ENCODE measurements around the gene RCN2. TPM values are rescaled to one million over a fixed set of nuclear protein-coding genes. Genes with fewer than 3 reads are reported as not detected.

RCN2 gene
- total and polyA plus RNA-seq, 2 of the 8 experiments (the other 6 are each of a cell fraction or from before 2014, with no cell fraction given): 65.6 to 137 TPM

DNA sequence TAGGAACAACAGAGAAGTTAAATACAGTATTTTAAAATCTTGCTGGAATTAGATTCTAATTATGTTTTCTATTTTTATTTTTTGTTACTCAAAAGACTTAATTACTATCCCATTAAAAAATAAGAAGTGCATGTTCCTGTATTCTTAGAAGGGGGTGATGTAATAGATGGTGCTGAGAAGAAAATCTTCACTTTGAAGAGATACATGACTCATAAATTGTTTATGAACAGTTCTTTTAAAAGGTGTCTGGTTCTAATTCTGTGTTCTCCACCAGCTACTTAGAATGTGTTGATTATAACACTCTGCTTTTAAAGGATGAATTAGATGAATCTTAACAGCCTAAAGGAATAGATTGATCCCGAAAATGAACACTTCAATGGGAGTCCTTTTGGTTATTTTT is 8.2 kb downstream of the RCN2 start (continued):
- no peak for TF ChIP-seq RBBP5 (IDR thresholded peaks at IDR 0.05; ENCODE audit: borderline replicate concordance, low read depth, low read length)
- TF ChIP-seq SIN3A (conservative IDR thresholded peaks at IDR 0.05 in 1 of 2, IDR thresholded peaks at IDR 0.05 in 1 of 2; ENCODE audit: low read depth in 1 of 2, low read length in 2 of 2): no peak
- TF ChIP-seq CREB1 (IDR thresholded peaks at IDR 0.05): no peak
- no peak for TF ChIP-seq RXRA (IDR thresholded peaks at IDR 0.05; ENCODE audit: insufficient read depth, low read depth, low read length)
- TF ChIP-seq, protein P1, sequence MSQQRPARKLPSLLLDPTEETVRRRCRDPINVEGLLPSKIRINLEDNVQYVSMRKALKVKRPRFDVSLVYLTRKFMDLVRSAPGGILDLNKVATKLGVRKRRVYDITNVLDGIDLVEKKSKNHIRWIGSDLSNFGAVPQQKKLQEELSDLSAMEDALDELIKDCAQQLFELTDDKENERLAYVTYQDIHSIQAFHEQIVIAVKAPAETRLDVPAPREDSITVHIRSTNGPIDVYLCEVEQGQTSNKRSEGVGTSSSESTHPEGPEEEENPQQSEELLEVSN (IDR thresholded peaks at IDR 0.05): no peak
- no peak for TF ChIP-seq EZH2 (IDR thresholded peaks at IDR 0.05; ENCODE audit: low read depth, low read length, severe bottlenecking)

Data from H1 (cell line).